Trophoblast cell (in vitro differentiated cells and primary cell): ENCODE measurements around the gene ARF1.

ENCODE experiments used
- DNase-seq, 2 donors: peaks; one replicate each; pipeline ENCODE4 v3.0.0-alpha.2; 2016
- H2AFZ ChIP-seq: 2 replicates; pipeline ENCODE4 v1.6.1; 2013; ENCODE audit warnings: low read length, moderate library complexity, mild to moderate bottlenecking; ENCODE audit not compliant: insufficient read depth, poor library complexity
- H2AK5ac ChIP-seq: 2 replicates; pipeline ENCODE4 v1.6.1; 2013; ENCODE audit warnings: mild to moderate bottlenecking, low read length
- H2BK120ac ChIP-seq: 2 replicates; pipeline ENCODE4 v1.6.1; 2013; ENCODE audit warnings: low read length, mild to moderate bottlenecking, moderate library complexity; ENCODE audit not compliant: insufficient read depth, poor library complexity
- H2BK12ac ChIP-seq: 2 replicates; pipeline ENCODE4 v1.6.1; 2013; ENCODE audit warnings: mild to moderate bottlenecking, low read length, moderate library complexity
- H2BK5ac ChIP-seq: 2 replicates; pipeline ENCODE4 v1.6.1; 2013; ENCODE audit warnings: low read length, low read depth, moderate library complexity, mild to moderate bottlenecking; ENCODE audit not compliant: poor library complexity
- H3K14ac ChIP-seq: 2 replicates; pipeline ENCODE4 v1.6.1; 2013; ENCODE audit warnings: mild to moderate bottlenecking, low read length
- H3K18ac ChIP-seq: 2 replicates; pipeline ENCODE4 v1.6.1; 2013; ENCODE audit warnings: mild to moderate bottlenecking, low read length
- H3K23ac ChIP-seq: 2 replicates; pipeline ENCODE4 v1.6.1; 2013; ENCODE audit warnings: low read length
- H3K27ac ChIP-seq: 2 replicates; pipeline ENCODE4 v1.5.1; 2013; ENCODE audit warnings: low read depth, mild to moderate bottlenecking, inconsistent platforms, low read length, moderate library complexity
- H3K27me3 ChIP-seq: 2 replicates; pipeline ENCODE4 v1.6.1; 2013; ENCODE audit warnings: inconsistent platforms, mild to moderate bottlenecking, low read length, moderate library complexity; ENCODE audit not compliant: insufficient read depth
- H3K36me3 ChIP-seq, 2 experiments: 1 replicate in 1 of 2; 2 replicates in 1 of 2; pipeline ENCODE4 v1.6.1; 2013; ENCODE audit warnings: low read length in 2 of 2, mild to moderate bottlenecking in 2 of 2, moderate library complexity in 1 of 2; ENCODE audit not compliant: insufficient read depth in 2 of 2, control insufficient read depth in 1 of 2
- H3K4ac ChIP-seq: 2 replicates; pipeline ENCODE4 v1.6.1; 2013; ENCODE audit warnings: low read depth, mild to moderate bottlenecking, low read length, moderate library complexity
- H3K4me1 ChIP-seq, 2 experiments: 1 replicate in 1 of 2; 2 replicates in 1 of 2; pipeline ENCODE4 v1.6.1; 2013; ENCODE audit warnings: low read length in 2 of 2, mild to moderate bottlenecking in 2 of 2, moderate library complexity in 1 of 2; ENCODE audit not compliant: insufficient read depth in 2 of 2, control insufficient read depth in 1 of 2
- H3K4me2 ChIP-seq: 2 replicates; pipeline ENCODE4 v1.6.1; 2013; ENCODE audit warnings: inconsistent platforms, mild to moderate bottlenecking, low read length, moderate library complexity
- H3K4me3 ChIP-seq: 2 replicates; pipeline ENCODE4 v1.5.1; 2013; ENCODE audit warnings: mild to moderate bottlenecking, low read depth, low read length, inconsistent platforms
- H3K79me1 ChIP-seq: one replicate; pipeline ENCODE4 v1.6.1; 2013; ENCODE audit warnings: low read length
- H3K79me2 ChIP-seq: 2 replicates; pipeline ENCODE4 v1.6.1; 2013; ENCODE audit warnings: low read length, mild to moderate bottlenecking; ENCODE audit not compliant: control insufficient read depth, insufficient read depth, poor library complexity
- H3K9ac ChIP-seq: 2 replicates; pipeline ENCODE4 v1.6.1; 2013; ENCODE audit warnings: mild to moderate bottlenecking, low read length
- H3K9me3 ChIP-seq: 2 replicates; pipeline ENCODE4 v1.6.1; 2013; ENCODE audit warnings: low read depth, mild to moderate bottlenecking, control low read depth, inconsistent platforms, low read length; ENCODE audit not compliant: insufficient read depth
- H4K12ac ChIP-seq: 2 replicates; pipeline ENCODE4 v1.6.1; 2013; ENCODE audit warnings: low read depth, mild to moderate bottlenecking, low read length, moderate library complexity
- H4K8ac ChIP-seq: 2 replicates; pipeline ENCODE4 v1.6.1; 2013; ENCODE audit warnings: low read depth, mild to moderate bottlenecking, low read length, moderate library complexity
- H4K91ac ChIP-seq: one replicate; pipeline ENCODE4 v1.6.1; 2013; ENCODE audit warnings: low read depth, mild to moderate bottlenecking, low read length, moderate library complexity
- WGBS: extraction: QIAGEN DNeasy Blood & Tissue Kit; methylation state at CpG from one replicate; pipeline ENCODE4 v1.1.7; 2013; ENCODE audit warnings: missing lambda C conversion rate; ENCODE audit not compliant: insufficient read length, insufficient coverage; ENCODE audit errors: extremely low coverage; 5-methylcytosine and 5-hydroxymethylcytosine counted together

The ARF1 gene

GRCh38 chr1:228145463-228146416 is 63.2 kb downstream of the ARF1 start:
- Histone ChIP-seq H3K4me3 (no peak overlapping the region), H3K4ac (peak overlapping the region; percentile 37), H2AFZ (no peak overlapping the region), H3K27me3 (no peaks in the 10 kb centered on the region), H3K9me3 (peaks cover 4% of the 10 kb centered on the region), H4K91ac (no peak overlapping the region), H2AK5ac (no peak overlapping the region), H3K18ac (no peak overlapping the region), H4K12ac (no peak overlapping the region), H2BK5ac (no peak overlapping the region), H2BK120ac (no peak overlapping the region), H3K79me1 (peaks cover 11% of the 10 kb centered on the region), H3K4me2 (no peak overlapping the region), H3K27ac (no peak overlapping the region), H3K4me1 (peaks cover 26 to 36% of the 10 kb centered on the region in 2 experiments), H3K79me2 (peaks cover 29% of the 10 kb centered on the region), H2BK12ac (no peak overlapping the region), H4K8ac (no peak overlapping the region), H3K14ac (no peak overlapping the region), H3K9ac (no peak overlapping the region), H3K36me3 (peaks cover 47 to 56% of the 10 kb centered on the region in 2 experiments), H3K23ac (no peak overlapping the region)
- DNase-seq, result no peak
- WGBS, result no CpG with 5 or more reads among the region's 31 CpGs

- Histone ChIP-seq H4K12ac (no peak overlapping the region), H3K4me2 (no peak overlapping the region), H3K9ac (no peak overlapping the region), H4K8ac (no peak overlapping the region), H3K79me2 (peaks cover 21% of the 10 kb centered on the region), H4K91ac (no peak overlapping the region), H3K27me3 (no peaks in the 10 kb centered on the region), H3K4ac (no peak overlapping the region), H2BK12ac (no peak overlapping the region), H3K18ac (no peak overlapping the region), H2AFZ (no peak overlapping the region), H3K79me1 (peaks cover 11% of the 10 kb centered on the region), H3K14ac (no peak overlapping the region), H3K27ac (no peak overlapping the region), H3K23ac (no peak overlapping the region), H2AK5ac (no peak overlapping the region), H2BK120ac (no peak overlapping the region), H3K4me1 (peaks cover 23 to 31% of the 10 kb centered on the region in 2 experiments), H2BK5ac (no peak overlapping the region), H3K36me3 (peaks cover 45 to 55% of the 10 kb centered on the region in 2 experiments), H3K4me3 (no peak overlapping the region), H3K9me3 (peaks cover 4% of the 10 kb centered on the region)
- DNase-seq, result no peak
- WGBS, result no CpG with 5 or more reads among the region's 18 CpGs
These were observed 64.1 kb downstream of the ARF1 start for GRCh38 chr1:228146417-228147150.

DNA sequence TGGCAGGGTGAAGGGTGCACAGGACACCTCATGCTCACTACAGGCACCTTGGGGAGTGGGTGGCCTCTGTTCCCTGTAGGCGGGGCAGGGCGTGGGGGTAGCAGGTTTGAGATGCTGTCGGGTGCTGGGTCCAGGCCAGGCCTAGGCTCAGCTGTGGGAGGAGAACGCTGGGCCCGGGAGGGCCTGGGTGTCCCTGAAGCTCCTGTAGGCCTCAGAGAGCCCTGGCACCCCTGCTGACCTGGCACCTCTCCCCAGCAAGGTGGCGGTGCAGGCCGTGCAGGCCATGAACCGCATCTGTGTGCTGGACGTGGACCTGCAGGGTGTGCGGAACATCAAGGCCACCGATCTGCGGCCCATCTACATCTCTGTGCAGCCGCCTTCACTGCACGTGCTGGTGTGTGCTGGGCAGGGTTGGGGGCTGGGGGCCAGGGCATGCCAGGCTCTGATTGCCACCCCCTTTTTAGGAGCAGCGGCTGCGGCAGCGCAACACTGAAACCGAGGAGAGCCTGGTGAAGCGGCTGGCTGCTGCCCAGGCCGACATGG is 64.7 kb downstream of the ARF1 start:
- Histone ChIP-seq H3K79me1 (peaks cover 11% of the 10 kb centered on the region), H3K4me2 (no peak overlapping the region), H3K14ac (no peak overlapping the region), H2AK5ac (no peak overlapping the region), H3K4ac (no peak overlapping the region), H3K9me3 (peaks cover 4% of the 10 kb centered on the region), H3K4me1 (peaks cover 22 to 25% of the 10 kb centered on the region in 2 experiments), H3K9ac (no peak overlapping the region), H3K36me3 (peaks cover 38 to 49% of the 10 kb centered on the region in 2 experiments), H2BK12ac (no peak overlapping the region), H3K23ac (no peak overlapping the region), H3K27ac (no peak overlapping the region), H4K12ac (no peak overlapping the region), H2AFZ (no peak overlapping the region), H3K79me2 (peaks cover 14% of the 10 kb centered on the region), H3K27me3 (no peaks in the 10 kb centered on the region), H2BK120ac (no peak overlapping the region), H2BK5ac (no peak overlapping the region), H3K18ac (no peak overlapping the region), H4K91ac (no peak overlapping the region), H3K4me3 (no peak overlapping the region), H4K8ac (no peak overlapping the region)
- DNase-seq, result no peak
- no CpG with 5 or more reads among the region's 20 CpGs for WGBS

DNA sequence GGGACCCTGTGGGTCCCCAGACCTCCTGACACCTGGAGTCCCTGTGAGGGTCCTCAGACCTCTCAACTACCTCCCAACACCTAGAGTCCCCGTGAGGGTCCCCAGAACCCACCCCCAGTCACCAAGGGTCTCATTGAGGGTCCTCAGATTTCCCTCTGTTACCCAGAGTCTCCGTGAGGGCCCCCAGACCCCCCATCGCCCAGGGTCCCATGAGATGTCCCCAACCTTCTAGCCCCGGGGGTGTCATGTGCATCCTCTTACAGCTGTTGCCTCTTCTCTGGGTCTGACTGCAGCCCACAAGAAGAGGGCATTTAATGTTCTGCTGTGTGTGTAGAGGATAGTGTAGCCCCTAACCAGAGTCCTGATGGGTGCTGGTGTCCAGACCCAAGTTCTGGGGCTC is 65.3 kb downstream of the ARF1 start:
- H4K8ac ChIP-seq, result no peak overlapping the region
- no CpG with 5 or more reads among the region's 4 CpGs for WGBS
- DNase-seq, result no peak
- H3K4me2 ChIP-seq, result no peak overlapping the region
- no peak overlapping the region for H3K4me3 ChIP-seq
- no peak overlapping the region for H2AFZ ChIP-seq
- no peak overlapping the region for H3K27ac ChIP-seq
- no peak overlapping the region for H4K91ac ChIP-seq
- no peak overlapping the region for H2BK5ac ChIP-seq
- peaks cover 4% of the 10 kb centered on the region for H3K9me3 ChIP-seq
- no peak overlapping the region for H3K9ac ChIP-seq
- H3K18ac ChIP-seq, result no peak overlapping the region
- H3K4me1 ChIP-seq, result peaks cover 22 to 23% of the 10 kb centered on the region in 2 experiments
- no peak overlapping the region for H3K4ac ChIP-seq
- no peak overlapping the region for H3K23ac ChIP-seq
- peaks cover 10% of the 10 kb centered on the region for H3K79me2 ChIP-seq
- no peak overlapping the region for H3K14ac ChIP-seq
- peaks cover 11% of the 10 kb centered on the region for H3K79me1 ChIP-seq
- no peak overlapping the region for H4K12ac ChIP-seq
- H3K27me3 ChIP-seq, result no peaks in the 10 kb centered on the region
- no peak overlapping the region for H2AK5ac ChIP-seq
- H2BK12ac ChIP-seq, result no peak overlapping the region
- peaks cover 37 to 44% of the 10 kb centered on the region in 2 experiments for H3K36me3 ChIP-seq
- H2BK120ac ChIP-seq, result no peak overlapping the region
